ENCODE measurements around the gene HOOK1. TPM values are rescaled to one million over a fixed set of nuclear protein-coding genes. Genes with fewer than 3 reads are reported as not detected.
"Not testable (repeated sequence)": the region's sequence is repeated elsewhere in the genome, so short reads cannot be mapped to it uniquely, and the experiment has no call there.

Gene HOOK1
- polyA plus RNA-seq, 6 donors from 2014 or later: 1.5 to 12.1 (median 8.3) TPM

DNA sequence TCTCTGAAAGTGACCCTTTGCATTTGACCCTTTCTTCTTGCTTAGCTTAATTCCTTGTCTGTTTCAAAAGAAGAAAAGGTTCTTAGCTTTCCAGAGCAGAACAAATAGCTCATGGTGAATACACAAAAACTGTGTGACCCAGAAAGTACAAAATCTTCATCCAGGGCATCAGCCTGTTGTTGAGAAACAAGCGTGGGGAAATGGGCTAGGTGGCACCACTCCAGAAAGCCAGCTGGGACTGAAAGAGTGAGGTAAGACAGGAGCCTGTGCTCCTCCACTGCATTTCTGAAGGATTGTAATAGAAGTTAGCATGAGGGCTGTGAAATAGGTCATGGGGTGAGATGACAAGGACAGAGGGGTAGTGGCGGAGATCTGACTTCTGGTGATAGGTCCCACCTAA, 66.0 kb downstream of the HOOK1 start:
- Mint-ChIP-seq H3K9me3 (peaks cover 5 to 26% (median 18%) of the 10 kb centered on the region in 7 donors), H3K4me1 (no peaks in the 10 kb centered on the region), H3K27ac (peak overlapping the region in 1 of 6 donors; percentile 57), H3K27me3 (peaks cover 3 to 16% (median 8%) of the 10 kb centered on the region in 3 donors), H3K36me3 (peaks cover 7 to 11% of the 10 kb centered on the region in 2 donors), H3K4me3 (no peak overlapping the region)
- no peak for DNase-seq
- no peak for ATAC-seq (ENCODE audit: low read depth in 2 of 2)

DNA sequence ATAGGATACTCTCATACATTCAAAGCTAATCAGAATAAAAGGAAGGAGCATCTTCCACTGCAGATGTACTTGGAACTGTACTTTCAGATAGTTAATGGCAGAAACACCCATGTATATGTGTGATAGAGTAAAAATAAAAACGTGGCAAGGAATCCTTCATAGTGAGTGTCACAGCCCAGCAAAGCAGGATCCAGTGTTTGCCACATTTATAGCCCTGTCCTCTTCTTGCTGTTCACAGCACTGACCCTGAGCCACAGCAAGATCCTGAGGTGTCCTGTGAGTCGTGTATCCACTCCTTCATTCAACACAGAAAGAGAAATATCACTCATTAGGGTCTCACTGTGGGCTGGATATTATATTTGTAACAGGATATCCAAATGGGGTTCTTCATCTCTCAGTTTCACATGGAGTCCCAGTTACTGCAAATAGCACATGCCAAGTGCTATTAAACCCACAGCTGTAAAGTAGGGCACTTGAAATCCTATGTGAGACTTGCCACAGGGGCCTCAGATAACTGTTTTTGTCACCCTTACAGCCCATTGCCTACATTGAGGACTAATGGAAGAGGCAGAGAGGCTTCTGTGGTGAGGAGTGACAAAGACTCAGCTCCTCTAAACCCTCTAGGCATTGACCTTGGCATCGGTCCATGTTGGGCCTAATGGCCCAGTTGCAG, 70.5 kb downstream of the HOOK1 start:
- ATAC-seq (ENCODE audit: low read depth in 2 of 2) (no peak), DNase-seq (no peak)
- peaks cover 16 to 20% (median 16%) of the 10 kb centered on the region in 3 donors for H3K27me3 Mint-ChIP-seq
- no peaks in the 10 kb centered on the region for H3K4me1 Mint-ChIP-seq
- H3K27ac Mint-ChIP-seq: no peak overlapping the region
- no peak overlapping the region for H3K4me3 Mint-ChIP-seq
- H3K36me3 Mint-ChIP-seq: no peaks in the 10 kb centered on the region
- H3K9me3 Mint-ChIP-seq: peaks cover 6 to 24% (median 14%) of the 10 kb centered on the region in 7 donors

DNA sequence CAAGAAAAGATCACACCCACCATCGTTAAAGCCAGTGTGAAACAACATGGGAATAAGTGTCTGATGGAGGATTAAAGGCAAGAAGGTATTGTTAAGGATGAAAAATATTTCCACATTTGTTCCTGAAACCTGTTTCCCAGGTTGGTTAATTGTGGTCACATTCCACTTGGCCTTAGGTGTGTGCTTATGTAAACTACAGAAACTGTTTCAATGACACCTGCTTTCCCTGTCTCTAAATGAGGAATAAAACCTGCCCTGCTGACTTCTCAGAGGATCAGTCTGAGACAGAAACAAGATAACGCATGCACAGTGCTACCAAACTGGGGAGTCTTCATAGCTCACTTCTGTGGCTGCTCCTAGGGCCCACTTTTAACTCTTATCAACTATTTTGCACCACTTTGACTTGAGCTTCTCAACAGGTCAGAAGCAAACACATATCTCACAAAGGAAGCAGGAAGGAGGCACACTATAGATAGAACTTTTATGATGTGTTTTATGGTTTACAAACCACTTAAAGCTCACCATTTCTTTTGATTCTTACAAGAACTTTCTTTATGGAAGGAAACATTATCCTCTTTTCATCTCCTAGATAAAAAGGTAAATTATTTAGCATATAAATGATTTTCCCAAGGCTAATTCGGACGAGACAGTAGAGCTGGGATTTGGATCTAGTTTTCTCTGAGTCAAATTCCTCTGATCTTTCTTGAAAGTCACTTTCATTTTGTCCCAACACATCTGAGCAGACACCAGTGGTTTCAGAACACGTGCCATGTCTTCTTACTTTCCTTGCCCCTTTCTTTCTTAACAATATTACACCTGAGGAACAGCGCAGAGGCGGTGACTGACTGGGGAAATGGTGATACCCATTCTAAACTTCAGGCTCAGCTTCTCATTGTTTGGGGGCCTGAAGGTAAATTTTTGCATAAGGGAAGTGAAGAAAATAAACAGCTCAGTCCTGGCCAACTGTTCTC, 78.4 kb downstream of the HOOK1 start:
- no peak for DNase-seq
- Mint-ChIP-seq H3K4me3 (no peak overlapping the region), H3K36me3 (no peaks in the 10 kb centered on the region), H3K9me3 (peaks cover 7 to 27% (median 13%) of the 10 kb centered on the region in 7 donors), H3K27ac (peak overlapping the region in 1 of 6 donors; percentile 41), H3K4me1 (no peaks in the 10 kb centered on the region), H3K27me3 (peaks cover 0 to 7% (median 6%) of the 10 kb centered on the region in 3 donors)
- ATAC-seq (ENCODE audit: low read depth in 2 of 2): no peak

DNA sequence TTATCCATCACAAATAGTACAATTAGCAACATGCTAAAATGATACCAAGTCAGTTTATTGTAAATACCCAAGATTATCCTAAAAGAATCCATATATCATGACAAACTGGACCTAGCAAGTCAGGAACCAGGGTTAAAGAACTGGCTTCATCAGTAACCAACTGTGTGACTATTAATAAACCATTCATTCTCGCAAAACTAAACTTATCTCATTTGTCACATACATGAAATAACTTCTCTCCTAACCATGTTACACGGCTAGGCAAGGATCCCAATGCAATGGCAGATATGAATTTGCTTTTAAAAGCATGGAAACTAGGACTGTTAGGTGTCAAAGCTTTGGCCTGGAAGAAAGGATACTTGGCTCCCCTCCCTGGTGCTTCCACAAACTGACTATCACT, 82.4 kb downstream of the HOOK1 start:
- Mint-ChIP-seq H3K36me3 (no peaks in the 10 kb centered on the region), H3K4me1 (no peaks in the 10 kb centered on the region), H3K27ac (no peak overlapping the region), H3K9me3 (no peaks in the 10 kb centered on the region), H3K4me3 (no peak overlapping the region), H3K27me3 (peaks cover 0 to 8% (median 7%) of the 10 kb centered on the region in 3 donors)
- no peak for ATAC-seq (ENCODE audit: low read depth in 2 of 2)
- DNase-seq: no peak

DNA sequence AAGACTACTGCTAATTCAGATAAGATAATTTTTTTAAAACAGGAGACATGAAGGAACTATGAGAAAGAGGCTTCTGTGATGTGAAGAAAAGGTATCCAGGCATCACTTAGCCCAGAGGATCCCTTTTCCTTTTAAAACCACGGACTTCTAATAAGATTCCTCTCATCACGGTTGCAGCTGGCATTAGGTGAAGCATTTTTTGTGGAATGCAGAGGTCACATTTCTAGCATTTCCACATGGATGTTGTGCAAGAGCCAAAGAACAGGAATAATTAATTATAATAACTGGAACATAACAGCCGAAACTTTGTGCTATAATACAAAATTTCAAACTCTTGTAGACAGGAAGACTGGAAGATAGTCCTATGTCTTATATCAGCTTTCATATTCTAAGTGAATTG, 84.2 kb downstream of the HOOK1 start:
- ATAC-seq (ENCODE audit: low read depth in 2 of 2): no peak
- Mint-ChIP-seq H3K4me1 (peaks cover 0 to 6% (median 4%) of the 10 kb centered on the region in 3 donors), H3K27me3 (peaks cover 0 to 14% (median 8%) of the 10 kb centered on the region in 3 donors)

DNA sequence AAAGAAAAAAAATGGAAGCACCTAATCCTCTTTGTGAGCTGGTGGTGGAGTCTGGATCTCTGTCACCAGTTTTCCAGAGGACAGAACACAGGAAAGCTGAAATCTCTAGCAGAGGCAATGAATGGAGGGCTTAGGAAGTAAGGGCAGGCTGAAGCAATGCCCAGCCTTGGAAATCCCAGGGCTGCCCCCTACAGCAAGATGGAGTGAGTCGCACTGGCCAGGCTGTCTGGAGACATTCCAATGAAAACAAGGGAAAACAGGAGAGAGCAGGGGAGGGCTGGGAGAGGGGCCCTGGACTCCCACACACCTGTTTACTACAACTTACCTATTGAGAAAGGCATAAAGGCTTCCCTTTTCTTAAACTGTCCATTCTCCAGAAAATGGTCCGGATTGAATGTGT, 85.9 kb downstream of the HOOK1 start:
- Mint-ChIP-seq H3K4me3 (no peak overlapping the region), H3K9me3 (no peaks in the 10 kb centered on the region), H3K27ac (no peak overlapping the region), H3K36me3 (no peaks in the 10 kb centered on the region), H3K27me3 (peaks cover 0 to 14% (median 8%) of the 10 kb centered on the region in 3 donors), H3K4me1 (peaks cover 0 to 6% (median 4%) of the 10 kb centered on the region in 3 donors)
- DNase-seq (no peak), ATAC-seq (ENCODE audit: low read depth in 2 of 2) (no peak)

More for the DNA sequence above, 84.2 kb downstream of the HOOK1 start:
- Mint-ChIP-seq H3K27ac (no peak overlapping the region), H3K9me3 (no peaks in the 10 kb centered on the region), H3K36me3 (no peaks in the 10 kb centered on the region), H3K4me3 (no peak overlapping the region)
- no peak for DNase-seq

DNA sequence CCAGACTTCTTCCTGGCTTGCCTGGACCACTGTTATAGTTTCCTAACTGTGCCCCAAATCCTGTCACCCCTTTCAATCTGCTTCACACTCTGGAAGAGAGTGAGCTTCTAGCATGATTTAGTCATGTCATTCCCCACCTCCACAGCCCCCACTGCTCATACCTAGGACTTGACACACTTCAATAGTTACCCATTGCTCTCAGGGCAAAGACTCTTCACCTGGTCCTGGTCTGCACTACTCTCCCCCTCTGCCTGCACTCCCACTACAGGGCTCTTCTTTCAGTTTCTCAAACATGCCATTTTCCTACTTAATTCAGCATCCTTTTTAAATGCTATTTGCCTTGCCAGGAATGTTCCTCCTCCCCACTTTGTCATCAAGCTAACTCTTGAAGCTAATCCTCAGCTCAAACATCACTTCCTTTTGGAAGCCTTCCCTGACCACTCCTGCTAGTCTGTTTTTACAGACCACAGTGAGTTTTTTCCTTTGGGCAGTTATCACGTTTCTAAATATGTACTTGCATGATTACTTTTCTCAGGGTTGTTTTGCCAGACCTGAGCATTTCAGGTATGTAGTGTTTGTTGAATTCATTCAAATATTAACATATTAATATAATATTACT, 87.1 kb downstream of the HOOK1 start:
- peaks cover 0 to 14% (median 8%) of the 10 kb centered on the region in 3 donors for H3K27me3 Mint-ChIP-seq
- no peaks in the 10 kb centered on the region for H3K9me3 Mint-ChIP-seq
- no peak overlapping the region for H3K4me3 Mint-ChIP-seq
- H3K4me1 Mint-ChIP-seq: peaks cover 0 to 6% (median 4%) of the 10 kb centered on the region in 3 donors
- no peaks in the 10 kb centered on the region for H3K36me3 Mint-ChIP-seq
- ATAC-seq (ENCODE audit: low read depth in 2 of 2) (no peak), DNase-seq (no peak)
- no peak overlapping the region for H3K27ac Mint-ChIP-seq

DNA sequence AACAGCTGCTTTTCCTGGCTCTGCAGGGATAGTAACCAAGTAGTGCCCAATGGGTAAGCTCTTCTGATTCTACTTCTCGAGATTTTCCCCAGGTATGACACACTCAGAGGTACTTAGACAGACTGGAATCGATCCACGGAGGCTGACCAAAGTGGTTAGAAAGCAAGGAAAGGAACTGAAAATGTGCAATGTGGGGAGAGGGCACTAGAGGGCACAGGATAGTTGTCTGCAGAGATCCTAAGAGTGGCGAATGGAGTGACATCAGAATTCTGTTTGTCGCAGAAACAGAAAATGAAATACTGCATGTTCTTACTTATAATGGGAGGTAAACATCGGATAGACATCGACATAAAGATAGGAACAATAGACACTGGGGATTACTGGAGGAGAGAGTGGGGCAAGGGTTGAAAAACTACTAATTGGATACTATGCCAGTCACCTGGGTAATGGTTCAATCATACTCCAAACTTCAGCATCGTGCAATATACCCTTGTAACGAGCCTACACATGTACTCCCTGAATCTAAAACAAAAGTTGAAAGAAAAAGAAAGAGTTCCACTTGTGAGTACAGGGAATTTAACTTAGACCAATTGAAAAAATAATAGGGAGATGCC, 88.5 kb downstream of the HOOK1 start:
- Mint-ChIP-seq H3K27me3 (peaks cover 0 to 14% (median 8%) of the 10 kb centered on the region in 3 donors), H3K9me3 (no peaks in the 10 kb centered on the region), H3K36me3 (no peaks in the 10 kb centered on the region), H3K4me3 (no peak overlapping the region), H3K27ac (peak overlapping the region in 1 of 6 donors; percentile 83), H3K4me1 (peaks cover 0 to 6% (median 4%) of the 10 kb centered on the region in 3 donors)
- ATAC-seq (ENCODE audit: low read depth in 2 of 2) (peak in 1 of 2 donors; percentile 32), DNase-seq (no peak)

DNA sequence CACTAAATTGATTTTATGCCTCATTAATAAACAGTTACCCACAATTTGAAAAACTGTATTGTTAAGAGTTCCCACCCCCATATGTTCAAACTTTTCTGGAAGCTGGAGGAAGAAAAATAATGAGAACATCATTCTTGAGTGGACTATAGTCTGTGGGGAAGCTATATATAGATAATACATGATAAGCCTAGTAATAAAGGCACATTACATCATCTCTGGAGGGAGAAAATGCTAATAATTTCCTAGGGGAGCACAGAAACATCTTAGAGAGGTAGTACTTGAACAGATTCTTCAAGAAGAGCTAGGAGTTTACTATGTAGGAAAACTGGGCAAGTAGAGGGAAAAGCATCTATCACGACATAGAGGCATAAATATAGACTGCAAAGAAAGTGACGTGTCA, 92.2 kb downstream of the HOOK1 start:
- Mint-ChIP-seq H3K36me3 (no peaks in the 10 kb centered on the region), H3K27me3 (peaks cover 0 to 8% (median 3%) of the 10 kb centered on the region in 3 donors), H3K4me3 (no peak overlapping the region), H3K27ac (no peak overlapping the region), H3K9me3 (no peaks in the 10 kb centered on the region), H3K4me1 (peaks cover 0 to 6% (median 4%) of the 10 kb centered on the region in 3 donors)
- ATAC-seq (ENCODE audit: low read depth in 2 of 2) (no peak), DNase-seq (no peak)

DNA sequence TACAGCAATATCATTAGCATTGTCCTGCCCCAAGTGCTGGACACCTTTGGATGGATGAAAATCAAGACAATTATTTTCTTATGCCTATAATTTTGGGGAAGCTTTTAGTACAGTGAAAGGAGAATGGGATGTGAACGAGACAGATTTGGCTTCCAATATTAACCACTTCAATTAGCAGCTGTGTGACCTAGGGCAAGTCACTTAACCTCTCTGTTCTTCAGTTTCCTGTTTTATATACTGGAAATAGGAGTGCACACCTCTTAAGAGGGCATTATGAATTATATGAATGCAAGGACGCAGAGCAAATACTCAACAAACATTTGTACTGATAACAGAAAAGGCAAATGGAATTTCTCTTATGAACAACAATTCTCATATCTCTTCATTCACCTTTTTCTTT, 93.3 kb downstream of the HOOK1 start:
- Mint-ChIP-seq H3K27ac (no peak overlapping the region), H3K27me3 (peaks cover 0 to 4% (median 0%) of the 10 kb centered on the region in 3 donors), H3K4me1 (peaks cover 0 to 4% (median 3%) of the 10 kb centered on the region in 3 donors), H3K9me3 (no peaks in the 10 kb centered on the region), H3K4me3 (no peak overlapping the region), H3K36me3 (no peaks in the 10 kb centered on the region)
- no peak for DNase-seq
- no peak for ATAC-seq (ENCODE audit: low read depth in 2 of 2)

DNA sequence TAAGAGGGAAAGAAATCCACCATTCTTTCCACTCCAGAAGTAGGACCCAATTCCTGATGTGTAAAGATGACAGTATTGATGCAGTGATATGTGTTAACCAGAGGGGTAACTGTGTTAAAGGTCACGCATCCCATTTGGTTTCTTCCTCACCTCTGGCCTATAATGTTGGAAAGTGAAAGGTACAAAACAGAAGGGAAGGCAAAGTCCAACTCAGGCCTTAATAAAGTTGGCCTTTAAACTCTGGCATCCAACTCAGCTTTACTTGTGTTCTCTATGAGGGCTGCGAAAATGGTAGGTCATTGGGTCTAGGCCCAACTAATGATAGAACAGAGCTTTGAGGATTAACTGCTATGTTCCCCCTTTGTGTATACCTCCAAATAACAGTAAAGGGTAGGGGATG, 93.9 kb downstream of the HOOK1 start:
- no peak for ATAC-seq (ENCODE audit: low read depth in 2 of 2)
- H3K4me1 Mint-ChIP-seq: no peaks in the 10 kb centered on the region

DNA sequence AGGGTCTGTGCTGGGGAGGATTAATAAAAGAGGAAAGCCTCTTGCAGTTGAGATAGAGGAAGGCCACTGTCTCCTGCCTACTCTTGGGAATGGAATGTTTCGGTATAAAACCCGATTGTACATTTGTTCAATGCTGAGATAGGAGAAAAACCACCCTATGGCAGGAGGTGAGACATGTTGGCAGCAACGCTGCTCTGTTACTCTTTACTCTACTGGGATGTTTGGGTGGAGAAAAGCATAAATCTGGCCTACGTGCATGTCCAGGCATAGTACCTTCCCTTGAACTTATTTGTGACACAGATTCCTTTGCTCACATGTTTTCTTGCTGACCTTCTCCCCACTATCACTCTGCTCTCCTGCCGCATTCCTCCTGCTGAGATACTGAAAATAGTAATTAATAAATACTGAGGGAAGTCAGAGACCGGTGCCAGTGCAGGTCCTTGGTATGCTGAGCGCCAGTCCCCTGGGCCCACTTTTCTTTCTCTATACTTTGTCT, 100.1 kb downstream of the HOOK1 start:
- DNase-seq; H3K27ac Mint-ChIP-seq; H3K9me3 Mint-ChIP-seq; H3K27me3 Mint-ChIP-seq; H3K36me3 Mint-ChIP-seq; ATAC-seq (ENCODE audit: low read depth in 2 of 2); H3K4me1 Mint-ChIP-seq; H3K4me3 Mint-ChIP-seq: not testable (repeated sequence)

More for the DNA sequence above, 93.9 kb downstream of the HOOK1 start:
- Mint-ChIP-seq H3K36me3 (no peaks in the 10 kb centered on the region), H3K9me3 (no peaks in the 10 kb centered on the region), H3K27ac (no peak overlapping the region), H3K4me3 (no peak overlapping the region), H3K27me3 (no peaks in the 10 kb centered on the region)
- no peak for DNase-seq

DNA sequence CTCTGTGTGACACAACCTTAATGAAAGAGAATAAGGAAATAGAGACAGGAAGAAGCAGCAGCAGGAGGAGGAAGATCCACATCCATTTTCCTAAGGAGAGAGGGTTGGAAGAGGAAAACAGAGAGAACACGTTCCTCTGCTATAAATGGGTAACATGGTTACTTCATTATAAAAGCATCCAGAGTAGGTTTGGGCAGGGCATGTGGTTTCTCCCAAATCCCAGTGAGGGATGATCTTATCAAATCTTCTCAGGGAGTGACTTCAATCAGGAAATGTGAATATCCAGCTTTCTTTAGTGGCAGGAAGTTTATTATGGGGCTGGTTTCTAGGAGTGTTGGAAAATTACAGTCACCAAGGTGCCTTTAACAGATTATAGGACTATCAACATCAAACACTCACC, 100.8 kb downstream of the HOOK1 start:
- H3K4me3 Mint-ChIP-seq: no peak overlapping the region
- no peaks in the 10 kb centered on the region for H3K4me1 Mint-ChIP-seq
- H3K9me3 Mint-ChIP-seq: no peaks in the 10 kb centered on the region
- DNase-seq (no peak), ATAC-seq (ENCODE audit: low read depth in 2 of 2) (no peak)
- H3K27me3 Mint-ChIP-seq: peaks cover 6 to 11% (median 10%) of the 10 kb centered on the region in 3 donors
- no peak overlapping the region for H3K27ac Mint-ChIP-seq
- H3K36me3 Mint-ChIP-seq: peaks cover 0 to 6% of the 10 kb centered on the region in 2 donors

Measured in naive B cell (primary cell).